Measurements from ENCODE around the gene TCFL5.

- no peak for TF ChIP-seq POLR2AphosphoS5 (IDR thresholded peaks at IDR 0.05; ENCODE audit: low read depth, low read length)
- no peak for TF ChIP-seq SIN3A (IDR thresholded peaks at IDR 0.05; ENCODE audit: borderline replicate concordance, insufficient read depth, low read length)
- TF ChIP-seq TAF1 (IDR thresholded peaks at IDR 0.05; ENCODE audit: borderline replicate concordance, insufficient read depth, low read length), result no peak
- TF ChIP-seq FOXP2 (optimal IDR thresholded peaks at IDR 0.05; ENCODE audit: borderline replicate concordance, extremely low read depth, extremely low read length, insufficient read depth), result no peak
Observed at GRCh38 chr20:62885896-62886708, 24.5 kb upstream of the TCFL5 start.

Measured in PFSK-1 (cell line).